IMR-90 (cell line): Measurements from ENCODE around the gene ARFGAP3. TPM values are rescaled to one million over a fixed set of nuclear protein-coding genes. Genes with fewer than 3 reads are reported as not detected.

ENCODE experiments used
- ATAC-seq: fragments of 200-7000 bp; cut with Tn5 transposase; 2 replicates; pipeline ENCODE4 v1.9.1; 2020; ENCODE audit warnings: low read depth, mild to moderate bottlenecking, moderate library complexity
- BruUV-seq: library from RNA; stranded (reverse); fragments of 400-500 nt; replicated peaks from 2 replicates; lab custom pipeline; 2021; lab: Mats Ljungman, UMichigan
- CTCF ChIA-PET: fragments of 300-600 bp; formaldehyde crosslinking; extraction: SDS; loops from one replicate; lab custom pipeline; 2021; ENCODE audit warnings: antibody characterized with exemption; lab: Yijun Ruan, JAX
- POLR2A ChIA-PET: fragments of 300-600 bp; sonication (Branson Sonifier 250); formaldehyde crosslinking; loops from one replicate; lab custom pipeline; 2022; ENCODE audit warnings: antibody characterized with exemption; ENCODE audit not compliant: unreplicated experiment; lab: Charles Lee
- DNase-seq: peaks from one replicate; pipeline ENCODE4 v3.0.0; 2013
- H2AFZ ChIP-seq: replicated peaks from 2 replicates; pipeline ENCODE3; 2013; ENCODE audit warnings: low read length, mild to moderate bottlenecking; ENCODE audit not compliant: poor library complexity
- H2AK5ac ChIP-seq: 2 replicates; pipeline ENCODE4 v1.6.1; 2013; ENCODE audit warnings: low read depth, low read length, inconsistent platforms
- H2AK9ac ChIP-seq: replicated peaks from 2 replicates; pipeline ENCODE3; 2013; ENCODE audit warnings: mild to moderate bottlenecking, low read depth, low read length, moderate library complexity; ENCODE audit not compliant: poor library complexity
- H2BK120ac ChIP-seq: 2 replicates; pipeline ENCODE4 v1.6.1; 2013; ENCODE audit warnings: low read depth, low read length, inconsistent platforms
- H2BK15ac ChIP-seq: 3 replicates; pipeline ENCODE4 v1.6.1; 2013; ENCODE audit warnings: low read depth, low read length, inconsistent platforms
- H2BK20ac ChIP-seq: 2 replicates; pipeline ENCODE4 v1.6.1; 2013; ENCODE audit warnings: low read depth, mild to moderate bottlenecking, inconsistent platforms, low read length, moderate library complexity
- H2BK5ac ChIP-seq: 2 replicates; pipeline ENCODE4 v1.6.1; 2013; ENCODE audit warnings: mild to moderate bottlenecking, low read depth, low read length, inconsistent platforms; ENCODE audit not compliant: poor library complexity, severe bottlenecking
- H3K14ac ChIP-seq: replicated peaks from 2 replicates; pipeline ENCODE4 v1.6.1; 2013; ENCODE audit warnings: low read depth, low read length, inconsistent platforms
- H3K18ac ChIP-seq: 2 replicates; pipeline ENCODE4 v1.6.1; 2013; ENCODE audit warnings: low read depth, low read length, control low read depth
- H3K23ac ChIP-seq: 2 replicates; pipeline ENCODE4 v1.6.1; 2013; ENCODE audit warnings: low read depth, low read length, inconsistent platforms
- H3K27ac ChIP-seq: 2 replicates; pipeline ENCODE4 v1.5.1; 2013; ENCODE audit warnings: mild to moderate bottlenecking, control low read depth, low read length; ENCODE audit not compliant: insufficient read depth
- H3K27me3 ChIP-seq: 2 replicates; pipeline ENCODE4 v1.6.1; 2013; ENCODE audit warnings: low read length; ENCODE audit not compliant: control insufficient read depth, insufficient read depth
- H3K36me3 ChIP-seq: 2 replicates; pipeline ENCODE4 v1.6.1; 2013; ENCODE audit warnings: low read length, mixed read lengths; ENCODE audit not compliant: control insufficient read depth, insufficient read depth
- H3K4ac ChIP-seq: 2 replicates; pipeline ENCODE4 v1.6.1; 2013; ENCODE audit warnings: low read depth, low read length, inconsistent platforms
- H3K4me1 ChIP-seq: 2 replicates; pipeline ENCODE4 v1.6.1; 2013; ENCODE audit warnings: low read length, mixed read lengths; ENCODE audit not compliant: control insufficient read depth, insufficient read depth
- H3K4me2 ChIP-seq: 2 replicates; pipeline ENCODE4 v1.6.1; 2013; ENCODE audit warnings: low read depth, mild to moderate bottlenecking, control low read depth, low read length, moderate library complexity
- H3K4me3 ChIP-seq: 2 replicates; pipeline ENCODE4 v1.5.1; 2013; ENCODE audit warnings: low read depth, mild to moderate bottlenecking, control low read depth, low read length, moderate library complexity; ENCODE audit not compliant: insufficient read depth
- H3K56ac ChIP-seq: 2 replicates; pipeline ENCODE4 v1.6.1; 2013; ENCODE audit warnings: low read length, inconsistent platforms; ENCODE audit not compliant: insufficient read depth; ENCODE audit errors: extremely low read depth
- H3K79me1 ChIP-seq, 2 experiments: 2 replicates each; pipeline ENCODE4 v1.6.1; 2013; ENCODE audit warnings: low read length in 2 of 2, inconsistent platforms in 1 of 2, low read depth in 1 of 2
- H3K9ac ChIP-seq: 2 replicates; pipeline ENCODE4 v1.6.1; 2013; ENCODE audit warnings: low read depth, low read length, control low read depth
- H3K9me1 ChIP-seq: 2 replicates; pipeline ENCODE4 v1.6.1; 2013; ENCODE audit warnings: low read length, inconsistent platforms; ENCODE audit not compliant: insufficient read depth
- H3K9me3 ChIP-seq: 2 replicates; pipeline ENCODE4 v1.6.1; 2013; ENCODE audit warnings: low read length; ENCODE audit not compliant: control insufficient read depth, insufficient read depth
- H4K20me1 ChIP-seq: 2 replicates; pipeline ENCODE4 v1.6.1; 2013; ENCODE audit warnings: low read length, inconsistent platforms; ENCODE audit not compliant: insufficient read depth
- H4K5ac ChIP-seq: 2 replicates; pipeline ENCODE4 v1.6.1; 2013; ENCODE audit warnings: mild to moderate bottlenecking, low read depth, low read length, control low read depth
- H4K8ac ChIP-seq, 2 experiments: 2 replicates each; pipeline ENCODE4 v1.6.1; 2013; ENCODE audit warnings: low read depth in 2 of 2, low read length in 2 of 2, control low read depth in 1 of 2, inconsistent platforms in 1 of 2
- H4K91ac ChIP-seq: 2 replicates; pipeline ENCODE4 v1.6.1; 2013; ENCODE audit warnings: low read depth, low read length, inconsistent platforms; ENCODE audit not compliant: insufficient read depth
- MAZ ChIP-seq: IDR thresholded peaks from 2 replicates; pipeline ENCODE4 v1.6.1; 2012; ENCODE audit warnings: low read depth, mild to moderate bottlenecking, low read length, improper control_type of control experiment, moderate library complexity, borderline replicate concordance
- WGBS, 2 experiments: methylation state at CpG; one replicate each; pipeline versions ENCODE4 v1.1.5 to v1.1.7; 2013; ENCODE audit warnings: missing lambda C conversion rate in 2 of 2; ENCODE audit not compliant: insufficient read length in 1 of 2; ENCODE audit errors: extremely low coverage in 2 of 2; 5-methylcytosine and 5-hydroxymethylcytosine counted together
- dilution Hi-C: fragments of 300-500 bp; cut with HindIII; formaldehyde crosslinking; loops from one replicate; pipeline ENCODE4 v1.14.3; 2018; ENCODE audit warnings: low sequenced_read_pairs; ENCODE audit not compliant: unreplicated experiment
- in situ Hi-C: fragments of 300-500 bp; cut with MboI; formaldehyde crosslinking; loops from 3 replicates; pipeline ENCODE4 v1.14.3; 2019; ENCODE audit warnings: low sequenced_read_pairs, inconsistent platforms, mixed read lengths
- intact Hi-C: fragments of 100-400 bp; cut with micrococcal nuclease; formaldehyde crosslinking; loops from 2 replicates; pipeline ENCODE4 v1.10.0; 2022
- polyA plus RNA-seq, 3 experiments: library from polyadenylated mRNA; depleted of rRNA; stranded (reverse); fragments of >200 nt; gene quantifications; 2 replicates each; pipeline ENCODE4 v1.2.3, GENCODE V29; 2012; ENCODE audit warnings: low replicate concordance in 1 of 3
- total RNA-seq: library from RNA; depleted of rRNA; stranded (reverse); fragments of >200 nt; gene quantifications from 2 replicates; pipeline ENCODE4 v1.2.3, GENCODE V29; 2012

The ARFGAP3 gene
- total and polyA plus RNA-seq, 2 of the 4 experiments (the other 2 are of a cell fraction): 50.0 to 70.1 TPM

DNA sequence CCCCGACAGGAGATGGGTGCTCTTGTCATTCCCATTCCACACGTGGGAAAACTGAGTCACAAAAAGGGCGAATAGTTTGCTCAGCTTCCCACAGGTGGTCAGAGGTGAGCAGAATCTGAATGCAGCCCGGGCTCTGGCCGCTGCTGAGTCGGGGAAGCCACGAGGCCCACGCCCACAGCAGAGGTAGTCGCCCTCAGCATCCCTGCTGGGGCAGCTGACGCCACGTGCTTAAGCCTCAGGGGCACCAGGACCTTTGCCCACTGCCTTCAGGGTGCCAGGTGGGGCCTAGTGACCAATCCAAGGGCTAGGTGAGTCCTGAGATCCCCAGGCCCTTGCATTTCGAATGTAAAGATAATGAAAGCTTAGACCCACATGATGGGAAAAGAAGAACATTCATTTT lies 24.2 kb upstream of the ARFGAP3 start:
- no peaks in the 10 kb centered on the region for H3K4me1 ChIP-seq
- WGBS, 2 experiments: 94% methylated on average over 7 of the region's 12 CpGs; no CpG with 5 or more reads in 1 of the 2 experiments
- H3K27ac ChIP-seq: no peak overlapping the region
- H3K4me2 ChIP-seq: no peak overlapping the region
- DNase-seq (no peak), ATAC-seq (no peak)
- intact Hi-C loops: no loop called here
- no peak overlapping the region for H3K56ac ChIP-seq
- no peak overlapping the region for H3K9ac ChIP-seq
- H2BK5ac ChIP-seq: no peak overlapping the region
- H3K14ac ChIP-seq: no peak overlapping the region
- no peak overlapping the region for H2BK120ac ChIP-seq
- dilution Hi-C loops: no loop called here
- H3K27me3 ChIP-seq: no peaks in the 10 kb centered on the region
- H3K36me3 ChIP-seq: peaks cover 77% of the 10 kb centered on the region
- H4K20me1 ChIP-seq: peaks cover 7% of the 10 kb centered on the region; the same call in 1 of the 2 replicates
- peaks cover 9 to 24% of the 10 kb centered on the region in 2 experiments for H3K79me1 ChIP-seq
- H4K91ac ChIP-seq: no peak overlapping the region
- no peak overlapping the region for H3K18ac ChIP-seq
- no peak for TF ChIP-seq MAZ
- H3K9me1 ChIP-seq: no peaks in the 10 kb centered on the region; the same call in 1 of the 2 replicates
- H2AK5ac ChIP-seq: no peak overlapping the region
- H3K4ac ChIP-seq: no peak overlapping the region
- no peak overlapping the region for H2BK15ac ChIP-seq
- H3K9me3 ChIP-seq: no peaks in the 10 kb centered on the region
- BruUV-seq: no TSS peak
- CTCF ChIA-PET: interaction anchor here (1.3 kb wide), 1 partner anchor 8 kb away, joined by 4 read pairs; no protein-coding TSS in a partner anchor
- H3K4me3 ChIP-seq: no peak overlapping the region
- H3K23ac ChIP-seq: no peak overlapping the region
- H4K8ac ChIP-seq: no peak overlapping the region
- no peak overlapping the region for H2AK9ac ChIP-seq
- in situ Hi-C loops: no loop called here
- H2BK20ac ChIP-seq: no peak overlapping the region
- no peak overlapping the region for H4K5ac ChIP-seq
- H2AFZ ChIP-seq: no peak overlapping the region
- POLR2A ChIA-PET: no interaction called here
